HCT116 (cell line): Measurements from ENCODE around the gene ESRP2. TPM values are rescaled to one million over a fixed set of nuclear protein-coding genes. Genes with fewer than 3 reads are reported as not detected.

Source experiments
- ATAC-seq: fragments of 200-7000 bp; cut with Tn5 transposase; 2 replicates; pipeline ENCODE4 v1.9.1; 2020; ENCODE audit warnings: mild to moderate bottlenecking, moderate library complexity
- BruUV-seq: library from RNA; stranded (reverse); fragments of 400-500 nt; replicated peaks from 2 replicates; lab custom pipeline; 2021; lab: Mats Ljungman, UMichigan
- CTCF ChIA-PET: fragments of 300-600 bp; sonication (Branson Sonifier 250); formaldehyde crosslinking; loops from one replicate; lab custom pipeline; 2021; ENCODE audit warnings: antibody characterized with exemption; lab: Charles Lee
- POLR2A ChIA-PET: fragments of 300-600, 350-600 bp; sonication (Branson Sonifier 250); formaldehyde crosslinking; loops from one replicate; lab custom pipeline; 2021; ENCODE audit warnings: antibody characterized with exemption; lab: Charles Lee
- RAD21 ChIA-PET, 2 experiments: fragments of 300-600 bp; sonication (Branson Sonifier 250); formaldehyde crosslinking; loops; one replicate each; lab custom pipeline; 2023; ENCODE audit warnings: low total read pairs in 2 of 2; ENCODE audit not compliant: uncharacterized antibody in 2 of 2, unreplicated experiment in 2 of 2, low non-redundant PET in 1 of 2; lab: Charles Lee
- DNase-seq: peaks from one replicate; pipeline ENCODE4 v3.0.0-alpha.2; 2010; ENCODE audit warnings: low read depth, low spot score
- H2AFZ ChIP-seq: fragments of 200-600 bp; shearing (Covaris generic), sonication (generic); 2 replicates; pipeline ENCODE4 v1.6.1; 2017; ENCODE audit warnings: low read depth, mixed run types, mixed read lengths, antibody characterized with exemption, low read length; ENCODE audit not compliant: poor library complexity, severe bottlenecking
- H3K27ac ChIP-seq: 2 replicates; pipeline ENCODE4 v1.5.1; 2012; ENCODE audit warnings: low read depth, low read length
- H3K27me3 ChIP-seq: fragments of 200-600 bp; sonication (generic); 2 replicates; pipeline ENCODE4 v1.6.1; 2016; ENCODE audit warnings: mixed run types, low read length, mixed read lengths; ENCODE audit not compliant: insufficient read depth
- H3K36me3 ChIP-seq, 2 experiments: fragments of 200-500 bp in 1 of 2; fragments of 200-600 bp in 1 of 2; sonication (Bioruptor generic) in 1 of 2; sonication (generic) in 1 of 2; 2 replicates each; pipeline versions ENCODE4 v1.5.1 to v1.6.1; 2014 to 2016; ENCODE audit warnings: low read length in 2 of 2, inconsistent platforms in 1 of 2, mixed read lengths in 1 of 2, mixed run types in 1 of 2; ENCODE audit not compliant: insufficient read depth in 2 of 2, control insufficient read depth in 1 of 2
- H3K4me1 ChIP-seq, 2 experiments: fragments of 200-600 bp in 1 of 2; sonication (generic) in 1 of 2; 2 replicates each; pipeline versions ENCODE4 v1.5.1 to v1.6.1; 2012 to 2017; ENCODE audit warnings: low read length in 2 of 2, inconsistent platforms in 1 of 2, mild to moderate bottlenecking in 1 of 2, mixed read lengths in 1 of 2, mixed run types in 1 of 2, moderate library complexity in 1 of 2; ENCODE audit not compliant: insufficient read depth in 2 of 2, control insufficient read depth in 1 of 2
- H3K4me2 ChIP-seq: fragments of 200-600 bp; sonication (generic); 2 replicates; pipeline ENCODE4 v1.6.1; 2017; ENCODE audit warnings: mixed run types, low read length, mixed read lengths
- H3K4me3 ChIP-seq, 2 experiments: fragments of 200-600 bp in 1 of 2; sonication (generic) in 1 of 2; replicated peaks in 1 of 2; 2 replicates each; pipeline ENCODE4 v1.5.1; 2011 to 2016; ENCODE audit warnings: low read length in 2 of 2, control low read depth in 1 of 2, low read depth in 1 of 2, mild to moderate bottlenecking in 1 of 2, mixed read lengths in 1 of 2, mixed run types in 1 of 2
- H3K79me2 ChIP-seq: fragments of 200-600 bp; sonication (generic); 2 replicates; pipeline ENCODE4 v1.6.1; 2017; ENCODE audit warnings: mild to moderate bottlenecking, mixed run types, low read length, moderate library complexity, mixed read lengths; ENCODE audit not compliant: insufficient read depth
- H3K9ac ChIP-seq: fragments of 200-600 bp; sonication (generic); 2 replicates; pipeline ENCODE4 v1.6.1; 2016; ENCODE audit warnings: low read length, mixed read lengths
- H3K9me2 ChIP-seq: fragments of 200-600 bp; sonication (generic), shearing (Covaris generic); 2 replicates; pipeline ENCODE4 v1.6.1; 2017; ENCODE audit warnings: mixed run types, mild to moderate bottlenecking, moderate library complexity; ENCODE audit not compliant: insufficient read depth
- H3K9me3 ChIP-seq, 2 experiments: fragments of 200-500 bp in 1 of 2; fragments of 200-600 bp in 1 of 2; sonication (Bioruptor generic) in 1 of 2; sonication (generic) in 1 of 2; 2 replicates each; pipeline ENCODE4 v1.6.1; 2014 to 2017; ENCODE audit warnings: low read length in 2 of 2, mixed read lengths in 2 of 2, inconsistent platforms in 1 of 2, low read depth in 1 of 2, mild to moderate bottlenecking in 1 of 2, mixed run types in 1 of 2, moderate library complexity in 1 of 2; ENCODE audit not compliant: control insufficient read depth in 1 of 2, insufficient read depth in 1 of 2
- H4K20me1 ChIP-seq: fragments of 200-600 bp; sonication (generic), shearing (Covaris generic); 2 replicates; pipeline ENCODE4 v1.6.1; 2017; ENCODE audit warnings: mixed run types, mild to moderate bottlenecking, moderate library complexity; ENCODE audit not compliant: insufficient read depth
- CBX3 ChIP-seq: IDR thresholded peaks from 2 replicates; pipeline ENCODE4 v1.6.1; 2012; ENCODE audit warnings: low read depth
- EGR1 ChIP-seq: IDR thresholded peaks from 2 replicates; pipeline ENCODE4 v1.6.1; 2012; ENCODE audit warnings: low read depth
- ELF1 ChIP-seq: IDR thresholded peaks from 2 replicates; pipeline ENCODE4 v1.6.1; 2012; ENCODE audit warnings: low read depth, borderline replicate concordance
- EZH2 ChIP-seq: fragments of 200-600 bp; sonication (generic); IDR thresholded peaks from 2 replicates; pipeline ENCODE4 v1.6.1; 2017; ENCODE audit warnings: antibody characterized with exemption, mixed run types
- FOSL1 ChIP-seq: IDR thresholded peaks from 2 replicates; pipeline ENCODE4 v1.6.1; 2012; ENCODE audit warnings: low read depth
- POLR2AphosphoS5 ChIP-seq: IDR thresholded peaks from 2 replicates; pipeline ENCODE4 v1.6.1; 2011; ENCODE audit warnings: mild to moderate bottlenecking, low read depth, low read length, moderate library complexity
- intact Hi-C: fragments of 100-400 bp; cut with micrococcal nuclease; formaldehyde crosslinking; loops from 2 replicates; pipeline ENCODE4 v1.10.0; 2022
- total RNA-seq: library from RNA; stranded (reverse); gene quantifications from one replicate; pipeline ENCODE4 v1.2.1, GENCODE V29; 2021; ENCODE audit not compliant: unreplicated experiment
- TF ChIP-seq, protein P1 (sequence below): IDR thresholded peaks from 2 replicates; pipeline ENCODE4 v1.6.1; 2011; ENCODE audit warnings: mild to moderate bottlenecking, low read length, moderate library complexity; ENCODE audit not compliant: insufficient replicate concordance; ENCODE audit errors: extremely low read depth
- TF ChIP-seq, protein P2 (sequence below): IDR thresholded peaks from 2 replicates; pipeline ENCODE4 v1.6.1; 2012

The ESRP2 gene
- total RNA-seq, 1 experiment from 2014 or later, result 42.5 TPM

- RAD21 ChIA-PET, result no interaction called here
- POLR2A ChIA-PET, result no interaction called here
- BruUV-seq, result no TSS peak
- Histone ChIP-seq H3K9me3 (no peaks in the 10 kb centered on the region), H3K36me3 (no peaks in the 10 kb centered on the region), H3K9ac (no peak overlapping the region), H3K27ac (no peak overlapping the region), H3K79me2 (no peaks in the 10 kb centered on the region), H3K4me1 (no peaks in the 10 kb centered on the region), H4K20me1 (no peaks in the 10 kb centered on the region), H3K4me2 (no peak overlapping the region), H3K9me2 (no peaks in the 10 kb centered on the region), H3K4me3 (no peak overlapping the region), H3K27me3 (no peaks in the 10 kb centered on the region), H2AFZ (no peak overlapping the region)
- no peak for ATAC-seq
- TF ChIP-seq POLR2AphosphoS5, result no peak
- no peak for TF ChIP-seq FOSL1
- no peak for DNase-seq
- CTCF ChIA-PET, result no interaction called here
- intact Hi-C loops, result no loop called here
Measured at GRCh38 chr16:68200088-68200783, 35.7 kb downstream of the ESRP2 start.

- no peak for DNase-seq
- CTCF ChIA-PET, result no interaction called here
Measured at GRCh38 chr16:68197250-68197649, 38.7 kb downstream of the ESRP2 start.

More at GRCh38 chr16:68197250-68197649, 38.7 kb downstream of the ESRP2 start:
- H3K9me2 ChIP-seq, result no peaks in the 10 kb centered on the region
- ATAC-seq, result no peak
- H4K20me1 ChIP-seq, result no peaks in the 10 kb centered on the region
- no peaks in the 10 kb centered on the region for H3K36me3 ChIP-seq
- H3K4me2 ChIP-seq, result no peak overlapping the region
- POLR2A ChIA-PET, result no interaction called here
- no peak overlapping the region for H3K4me3 ChIP-seq
- TF ChIP-seq EGR1, result no peak
- TF ChIP-seq ELF1, result no peak
- TF ChIP-seq, protein P1, sequence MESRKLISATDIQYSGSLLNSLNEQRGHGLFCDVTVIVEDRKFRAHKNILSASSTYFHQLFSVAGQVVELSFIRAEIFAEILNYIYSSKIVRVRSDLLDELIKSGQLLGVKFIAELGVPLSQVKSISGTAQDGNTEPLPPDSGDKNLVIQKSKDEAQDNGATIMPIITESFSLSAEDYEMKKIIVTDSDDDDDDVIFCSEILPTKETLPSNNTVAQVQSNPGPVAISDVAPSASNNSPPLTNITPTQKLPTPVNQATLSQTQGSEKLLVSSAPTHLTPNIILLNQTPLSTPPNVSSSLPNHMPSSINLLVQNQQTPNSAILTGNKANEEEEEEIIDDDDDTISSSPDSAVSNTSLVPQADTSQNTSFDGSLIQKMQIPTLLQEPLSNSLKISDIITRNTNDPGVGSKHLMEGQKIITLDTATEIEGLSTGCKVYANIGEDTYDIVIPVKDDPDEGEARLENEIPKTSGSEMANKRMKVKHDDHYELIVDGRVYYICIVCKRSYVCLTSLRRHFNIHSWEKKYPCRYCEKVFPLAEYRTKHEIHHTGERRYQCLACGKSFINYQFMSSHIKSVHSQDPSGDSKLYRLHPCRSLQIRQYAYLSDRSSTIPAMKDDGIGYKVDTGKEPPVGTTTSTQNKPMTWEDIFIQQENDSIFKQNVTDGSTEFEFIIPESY, result no peak
- TF ChIP-seq, protein P2, sequence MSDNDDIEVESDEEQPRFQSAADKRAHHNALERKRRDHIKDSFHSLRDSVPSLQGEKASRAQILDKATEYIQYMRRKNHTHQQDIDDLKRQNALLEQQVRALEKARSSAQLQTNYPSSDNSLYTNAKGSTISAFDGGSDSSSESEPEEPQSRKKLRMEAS, result no peak
- TF ChIP-seq CBX3, result no peak
- no peak for TF ChIP-seq EZH2
- no peaks in the 10 kb centered on the region for H3K79me2 ChIP-seq
- H3K9ac ChIP-seq, result no peak overlapping the region
- intact Hi-C loops, result no loop called here
- no peak overlapping the region for H3K27ac ChIP-seq
- H3K27me3 ChIP-seq, result no peaks in the 10 kb centered on the region
- no TSS peak for BruUV-seq
- no peaks in the 10 kb centered on the region for H3K9me3 ChIP-seq
- RAD21 ChIA-PET, result no interaction called here
- no peaks in the 10 kb centered on the region for H3K4me1 ChIP-seq
- no peak overlapping the region for H2AFZ ChIP-seq
